NCI-H1436 (cell line): ENCODE data around the gene PLCL1.
"Not testable (repeated sequence)": the region's sequence is repeated elsewhere in the genome, so short reads cannot be mapped to it uniquely, and the experiment has no call there.

Source experiments
- DNase-seq: peaks from one replicate; lab custom pipeline; 2025; lab: John Stamatoyannopoulos, UW

PLCL1 gene

DNA sequence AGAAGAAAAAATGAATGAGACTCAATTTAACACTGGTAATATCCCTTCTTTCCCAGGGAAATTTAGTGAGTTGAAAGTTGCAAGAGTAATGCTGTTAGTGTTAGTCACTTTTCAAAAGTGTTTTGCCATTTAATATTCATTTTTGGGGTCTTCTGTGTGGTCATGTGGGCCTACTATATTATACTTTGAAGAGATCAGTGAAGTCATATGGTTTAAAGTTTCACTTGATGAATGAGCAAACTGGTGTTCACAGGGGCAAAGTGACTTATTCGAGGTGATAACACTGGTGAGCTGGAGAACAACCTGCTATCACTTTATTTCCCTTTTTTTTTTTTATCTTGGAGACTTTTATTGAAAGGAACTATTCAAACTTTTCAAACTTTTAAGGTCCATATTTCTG lies 196.0 kb downstream of the PLCL1 start:
- no peak for DNase-seq

DNA sequence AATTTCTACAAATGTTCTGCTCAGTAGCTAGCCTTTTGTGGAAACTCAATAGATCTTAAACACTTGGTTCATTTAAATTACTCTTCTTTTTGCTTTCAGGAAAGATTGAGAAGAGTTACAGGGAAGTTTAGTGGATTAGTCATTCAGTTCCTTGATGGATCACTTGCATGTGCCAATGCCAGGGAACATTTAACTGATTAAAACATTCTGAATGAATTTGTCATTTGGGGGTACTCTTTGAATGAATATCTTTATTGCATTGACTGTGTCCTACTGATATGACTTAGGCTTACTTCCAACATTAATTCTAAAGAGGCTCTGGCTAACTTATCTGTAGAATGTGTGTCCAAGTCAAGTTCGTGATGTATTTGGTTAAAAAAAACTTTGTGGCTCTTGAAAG lies 199.8 kb downstream of the PLCL1 start:
- DNase-seq: no peak

DNA sequence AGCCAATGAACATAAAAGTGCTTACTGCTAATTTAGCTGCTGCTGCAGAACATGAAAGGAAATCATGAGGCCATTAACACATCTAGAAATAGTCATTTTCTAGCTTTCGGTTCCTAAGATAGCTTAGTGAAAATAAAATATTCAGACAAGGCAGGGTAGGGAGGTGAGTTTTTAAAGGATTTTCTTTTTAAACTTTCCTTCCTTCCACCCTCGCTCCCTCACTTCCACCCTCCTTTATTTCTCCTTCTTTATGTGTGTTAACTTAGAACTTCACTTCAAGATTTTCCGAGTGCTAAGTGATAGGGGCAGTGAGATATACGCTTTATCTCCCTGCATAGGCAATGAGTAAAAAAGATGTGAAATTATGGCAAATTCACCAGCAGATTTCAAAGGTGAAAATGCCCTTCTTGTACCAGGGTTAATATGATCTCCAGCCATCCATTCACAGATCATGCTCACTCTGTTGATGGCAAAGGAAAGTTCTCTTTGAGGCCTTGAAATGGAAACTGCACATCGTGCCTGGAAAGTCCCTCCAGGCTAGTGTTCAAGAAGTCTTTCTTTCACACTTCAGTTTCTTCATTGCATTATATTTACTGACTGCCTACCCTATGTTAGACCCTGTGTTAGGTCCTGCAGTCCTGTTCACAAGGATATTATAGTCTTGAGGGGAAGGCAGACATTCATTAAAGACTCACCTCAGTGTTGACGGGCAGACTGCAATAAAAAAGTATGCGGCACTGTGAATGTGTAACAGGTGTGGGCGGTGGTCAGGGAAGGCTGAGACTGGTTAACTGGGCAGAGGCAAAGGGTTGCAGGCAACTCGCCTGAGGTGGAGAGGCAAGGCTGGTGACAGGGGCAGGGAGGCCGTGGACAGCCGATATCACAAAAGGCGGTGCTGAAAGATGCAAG lies 200.8 kb downstream of the PLCL1 start:
- no peak for DNase-seq

DNA sequence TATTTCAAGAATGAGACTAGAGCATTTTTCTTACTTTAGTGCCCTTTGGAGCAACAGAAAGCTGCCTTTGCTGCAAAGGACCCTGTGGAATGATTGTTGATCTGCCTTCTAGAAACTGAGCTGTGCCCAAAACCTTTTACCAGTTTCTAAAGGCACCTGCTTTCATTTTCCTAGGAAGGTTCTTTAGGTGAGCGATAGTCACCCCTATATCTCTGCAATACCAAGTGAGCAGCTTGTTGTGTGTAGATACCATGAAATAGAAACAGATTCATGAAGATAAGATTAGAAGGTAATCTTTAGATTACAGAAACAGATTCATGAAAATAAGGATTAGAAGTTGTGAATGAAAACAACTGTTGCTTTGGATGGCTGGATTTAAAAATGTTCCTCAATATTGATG lies 202.3 kb downstream of the PLCL1 start:
- no peak for DNase-seq

DNA sequence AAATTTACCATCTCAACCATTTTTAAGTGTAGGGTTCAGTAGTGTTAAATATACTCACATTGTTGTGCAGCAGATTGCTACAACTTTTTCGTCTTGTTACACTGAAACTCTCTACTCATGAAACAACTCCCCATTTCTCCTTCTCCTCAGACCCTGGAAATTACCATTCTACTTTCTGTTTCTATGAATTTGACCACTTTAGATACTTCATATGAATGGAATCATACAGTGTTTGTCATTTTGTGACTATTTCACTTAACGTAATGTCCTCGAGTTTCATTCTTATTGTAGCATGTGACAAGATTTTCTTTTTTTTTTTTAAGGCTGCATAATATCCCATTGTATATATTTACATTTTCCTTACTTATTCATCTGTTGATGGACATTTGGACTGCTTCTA lies 203.8 kb downstream of the PLCL1 start:
- no peak for DNase-seq

DNA sequence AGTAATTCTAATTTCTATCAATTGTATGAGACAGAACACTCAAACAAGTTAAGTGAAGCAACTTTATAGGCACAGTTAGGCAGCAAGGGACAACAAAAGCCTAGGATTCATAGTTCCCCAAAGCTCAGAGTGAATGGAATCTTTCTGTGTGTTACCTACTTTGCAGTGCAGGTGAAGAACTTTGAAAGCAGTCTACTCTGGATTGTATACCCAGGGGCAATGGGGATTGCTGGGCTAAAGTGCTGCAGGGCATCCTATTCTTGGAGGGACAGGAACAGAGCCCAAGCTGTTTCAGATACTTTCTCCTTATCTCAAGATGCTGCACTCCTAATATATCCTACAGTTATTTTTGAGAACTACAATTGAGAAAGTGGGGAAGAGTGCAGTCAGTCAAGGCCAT lies 207.6 kb downstream of the PLCL1 start:
- DNase-seq: no peak

DNA sequence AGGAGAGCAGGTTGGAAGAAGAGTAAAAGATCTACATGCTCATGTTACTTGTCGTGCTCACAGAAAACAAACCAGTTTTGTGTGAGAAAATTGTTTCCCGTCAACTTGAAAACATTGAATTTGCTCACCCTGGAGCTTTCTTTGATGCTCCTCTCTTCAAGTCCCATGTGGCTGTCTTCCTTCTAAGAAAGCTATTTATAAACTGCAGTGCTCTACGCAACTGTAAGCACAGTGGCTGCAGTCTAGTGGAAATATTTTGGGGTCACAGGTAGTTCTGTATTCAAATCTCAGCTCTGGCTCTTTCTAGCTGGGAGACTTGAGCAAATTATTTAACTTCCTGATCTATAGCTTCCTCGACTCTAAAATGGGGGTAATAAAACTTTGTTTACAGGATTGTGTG lies 211.8 kb downstream of the PLCL1 start:
- no peak for DNase-seq

DNA sequence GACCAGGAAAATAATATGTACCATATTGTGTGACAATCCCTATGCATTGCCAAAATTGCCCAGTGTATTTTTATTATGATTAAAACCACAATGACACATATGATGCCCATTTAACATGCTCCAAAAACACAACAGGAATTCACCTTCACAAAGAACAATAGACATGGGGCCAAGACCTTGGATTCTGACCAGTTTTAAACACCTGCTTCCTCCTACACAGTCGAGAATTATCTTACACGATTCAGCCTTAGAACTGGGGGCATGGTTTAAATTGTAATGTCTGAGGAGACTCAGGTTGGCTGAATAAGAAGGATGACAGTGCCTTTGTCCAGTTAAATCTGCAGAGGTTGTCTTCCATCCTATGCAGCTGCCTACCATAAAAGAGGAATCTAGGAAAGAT lies 212.7 kb downstream of the PLCL1 start:
- DNase-seq: no peak

DNA sequence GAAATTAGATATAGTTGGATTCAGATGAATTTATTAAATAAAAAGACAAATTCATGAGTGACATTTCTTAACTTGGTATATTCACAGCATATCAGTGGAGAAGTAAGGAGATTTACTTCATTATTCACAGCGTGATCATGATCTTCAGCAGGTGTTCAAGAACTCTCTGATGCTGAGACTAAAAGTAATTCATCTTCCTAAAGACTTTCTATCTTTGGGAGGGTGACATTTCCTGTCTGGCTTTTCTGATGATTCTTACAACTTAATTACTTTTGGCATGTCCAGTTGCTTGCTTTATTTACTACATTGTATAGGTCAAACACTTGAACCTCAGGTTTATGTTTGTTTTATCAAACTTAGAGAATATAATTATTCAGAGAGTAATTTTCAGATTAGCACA lies 224.6 kb downstream of the PLCL1 start:
- no peak for DNase-seq

DNA sequence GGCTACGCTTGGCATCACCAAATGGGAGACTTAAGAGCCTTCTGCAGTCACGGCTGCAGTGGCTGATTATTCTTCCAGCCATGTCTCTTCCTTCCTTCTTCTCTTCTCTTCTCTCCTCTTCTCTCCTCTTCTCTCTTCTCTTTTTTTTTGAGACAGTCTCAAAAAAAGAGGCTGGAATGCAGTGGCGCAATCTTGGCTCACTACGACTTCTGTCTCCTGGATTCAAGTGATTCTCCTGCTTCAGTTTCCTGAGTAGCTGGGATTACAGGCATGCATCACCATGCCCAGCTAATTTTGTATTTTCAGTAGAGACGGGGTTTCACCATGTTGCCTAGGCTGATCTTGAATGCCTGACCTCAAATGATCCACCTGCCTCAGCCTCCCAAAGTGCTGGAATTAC lies 225.2 kb downstream of the PLCL1 start:
- not testable (repeated sequence) for DNase-seq

DNA sequence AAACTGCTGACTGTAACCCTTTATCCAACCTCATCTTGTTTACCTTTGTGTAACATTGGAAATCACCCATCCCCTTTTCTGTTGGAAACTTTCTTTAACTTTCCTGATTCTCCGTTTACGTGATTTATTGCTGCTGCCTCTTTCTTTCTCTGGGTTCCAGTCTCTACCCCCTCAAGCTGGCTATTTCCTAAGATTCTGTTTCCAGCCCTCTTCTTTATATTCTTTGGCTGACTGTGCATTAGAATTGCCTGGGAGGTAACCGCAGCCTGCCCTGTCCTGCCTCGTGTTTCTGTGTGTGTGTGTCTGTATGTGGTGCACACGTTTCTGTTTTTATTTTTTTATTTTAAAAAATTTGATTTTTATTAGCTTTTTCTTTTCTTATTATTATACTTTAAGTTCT lies 229.2 kb downstream of the PLCL1 start:
- no peak for DNase-seq

DNA sequence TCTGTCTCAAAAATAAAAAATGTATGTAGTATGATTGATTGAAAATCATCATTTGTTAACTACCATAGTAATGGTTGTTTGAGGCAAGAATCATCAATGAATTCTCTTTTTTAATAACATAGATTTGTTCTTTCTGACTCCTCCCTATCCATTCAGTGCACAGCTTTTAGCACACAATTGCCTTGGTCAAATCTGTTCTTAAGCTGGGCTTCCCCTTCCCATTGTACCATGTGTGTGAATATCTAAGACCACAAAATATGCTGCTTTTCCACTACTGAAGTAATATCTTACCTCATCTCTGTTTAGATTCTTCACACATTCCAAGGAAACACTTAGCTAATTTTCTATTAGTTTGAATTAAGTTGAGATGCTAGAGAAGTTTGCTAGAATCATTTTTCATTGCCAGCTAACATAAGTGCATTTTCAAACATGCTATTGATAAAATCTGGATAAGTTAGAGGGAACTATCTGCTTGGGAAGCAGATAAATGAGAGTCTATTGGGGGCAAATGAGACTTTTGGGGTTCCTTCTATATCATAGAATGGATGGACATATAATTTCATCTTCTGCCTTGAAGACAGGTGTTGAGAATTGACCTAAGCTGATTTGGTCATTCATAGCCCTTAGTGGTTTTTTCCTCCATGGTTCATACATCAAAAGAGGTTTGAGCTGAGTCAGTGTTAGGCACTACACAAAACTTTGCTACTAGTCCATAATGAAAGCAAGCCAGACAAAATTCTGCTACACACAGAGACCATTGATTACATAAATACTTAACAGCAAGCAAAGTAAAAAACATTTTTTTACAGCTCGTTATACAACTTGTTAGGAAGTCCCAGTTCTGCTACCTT lies 231.9 kb downstream of the PLCL1 start:
- DNase-seq: no peak

DNA sequence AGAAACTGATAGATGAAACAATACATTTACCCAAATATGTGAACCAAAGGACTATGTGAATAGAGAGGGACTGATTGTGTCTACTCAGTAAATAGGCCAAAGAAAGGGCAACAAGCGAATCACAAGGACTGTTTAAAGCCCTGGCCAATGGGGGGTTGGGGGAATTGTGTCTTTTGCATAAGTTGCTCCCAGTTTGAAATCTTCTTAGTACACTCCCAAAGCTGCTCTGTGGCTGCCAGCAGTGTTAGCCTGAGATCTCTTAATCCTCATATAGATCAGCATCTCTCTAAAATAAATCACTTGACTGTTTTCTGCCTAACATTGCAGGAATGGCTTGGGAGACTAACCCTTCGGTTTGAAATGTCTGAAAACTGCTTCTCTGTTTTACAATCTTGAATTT lies 236.4 kb downstream of the PLCL1 start:
- DNase-seq: no peak

DNA sequence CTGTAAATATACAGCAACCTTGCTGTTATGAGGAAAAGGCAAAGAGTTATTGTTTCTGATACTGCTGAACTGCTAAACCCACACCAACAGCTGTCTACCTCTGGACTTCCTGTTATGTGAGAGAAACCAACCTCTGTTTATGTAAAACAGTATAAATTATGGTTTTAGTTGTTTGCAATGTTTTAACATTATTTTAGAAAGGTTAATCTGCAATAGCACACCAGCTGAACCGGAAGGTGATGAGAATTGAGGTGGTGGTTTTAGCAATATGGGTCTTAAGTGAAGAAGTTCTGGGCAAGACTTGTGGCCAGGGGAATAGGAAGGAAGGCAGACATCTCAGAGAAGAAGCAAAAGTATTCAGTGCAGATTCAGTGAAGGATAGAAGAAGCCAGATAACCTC lies 237.8 kb downstream of the PLCL1 start:
- no peak for DNase-seq

DNA sequence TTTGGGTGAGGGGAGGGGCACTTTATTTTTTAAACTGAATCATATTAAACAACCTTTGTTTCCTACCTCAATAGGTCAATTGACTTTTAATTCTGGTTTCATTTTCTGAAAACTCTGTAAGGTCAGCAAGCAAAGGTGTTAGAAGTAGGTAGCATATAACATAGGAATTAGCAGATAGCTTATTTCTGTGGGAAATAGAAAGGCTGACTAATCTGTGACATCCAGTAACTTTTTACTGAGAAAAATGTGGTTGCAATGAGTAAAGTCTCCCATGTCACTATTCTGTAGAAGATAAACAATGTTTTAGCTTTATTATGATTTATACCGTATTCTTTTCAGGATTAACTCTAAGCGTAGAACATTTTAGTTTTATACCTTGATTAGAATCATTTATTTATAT lies 240.4 kb downstream of the PLCL1 start:
- DNase-seq: no peak

DNA sequence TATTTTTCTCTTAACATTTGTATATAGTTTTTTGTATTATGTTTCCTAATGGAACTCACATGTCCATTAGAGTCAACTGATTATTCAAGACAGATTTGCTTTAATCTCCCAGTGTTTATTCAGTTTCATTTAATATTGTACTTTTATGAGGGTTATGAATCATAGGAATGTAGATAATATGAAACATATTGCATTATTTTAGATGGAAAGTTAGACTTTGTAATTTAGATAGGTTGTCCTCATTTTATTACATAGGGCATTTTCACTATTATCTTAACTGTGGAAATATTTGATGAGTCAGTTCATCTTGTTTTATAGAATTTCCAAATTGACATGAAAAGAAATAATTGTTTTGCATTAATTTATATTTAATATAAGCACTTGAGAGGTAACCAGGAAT lies 240.8 kb downstream of the PLCL1 start:
- no peak for DNase-seq

DNA sequence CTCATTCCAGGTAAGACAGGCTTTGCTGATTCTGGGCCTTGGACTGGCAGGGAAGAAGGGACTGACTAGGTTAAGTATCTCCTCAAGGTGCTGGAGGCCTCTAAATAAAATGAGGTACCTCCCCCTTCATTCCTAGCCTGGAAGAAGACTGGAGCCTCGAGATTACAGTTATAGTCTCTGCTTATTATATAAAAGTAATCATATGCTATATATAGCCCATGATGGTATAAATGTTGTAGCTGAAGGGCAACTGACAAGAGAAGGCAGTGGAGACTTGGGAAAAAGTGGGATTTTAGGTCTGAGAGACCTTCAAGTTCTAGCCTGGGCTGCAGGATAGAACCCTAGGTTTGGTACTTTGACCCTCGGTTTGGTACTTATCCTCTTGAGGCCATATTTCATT lies 248.3 kb downstream of the PLCL1 start:
- no peak for DNase-seq

DNA sequence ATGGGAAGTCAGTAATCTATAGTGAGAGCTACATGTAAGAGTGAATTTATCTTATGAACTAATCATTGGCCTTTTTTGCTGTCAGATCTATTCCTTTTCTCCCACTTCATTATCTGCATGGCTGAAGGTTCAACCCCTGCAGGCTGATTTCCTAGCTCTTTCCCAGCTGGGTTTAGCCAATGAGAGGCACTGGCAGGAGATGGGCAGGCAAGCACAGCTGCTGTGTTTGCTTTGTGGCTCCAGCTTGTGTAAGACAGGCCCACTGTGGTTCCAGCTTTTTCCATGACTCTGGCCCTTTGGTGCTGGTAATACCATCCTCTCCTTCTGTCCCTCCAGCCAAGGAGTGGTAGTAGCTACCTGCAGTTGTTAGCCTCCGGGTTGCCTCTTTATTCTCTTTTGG lies 248.8 kb downstream of the PLCL1 start:
- DNase-seq: no peak

DNA sequence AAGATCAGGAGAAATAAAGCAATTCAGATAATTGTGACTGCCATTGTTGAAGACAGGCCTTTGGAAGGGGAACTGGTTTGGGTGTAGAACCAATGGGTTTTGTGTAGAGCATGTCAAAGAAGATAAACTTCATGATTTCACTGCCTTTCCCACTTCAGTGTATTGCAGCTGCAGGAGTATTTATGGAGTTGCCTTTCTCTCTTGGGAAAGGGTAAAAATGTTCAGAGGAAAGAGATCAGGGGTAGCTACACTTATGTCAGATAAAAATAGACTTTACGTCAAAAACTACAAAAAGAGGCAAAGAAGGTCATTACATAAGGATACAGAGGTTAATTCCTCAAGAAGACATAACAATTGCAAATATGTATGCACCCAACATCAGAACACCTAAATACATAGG lies 249.4 kb downstream of the PLCL1 start:
- no peak for DNase-seq

DNA sequence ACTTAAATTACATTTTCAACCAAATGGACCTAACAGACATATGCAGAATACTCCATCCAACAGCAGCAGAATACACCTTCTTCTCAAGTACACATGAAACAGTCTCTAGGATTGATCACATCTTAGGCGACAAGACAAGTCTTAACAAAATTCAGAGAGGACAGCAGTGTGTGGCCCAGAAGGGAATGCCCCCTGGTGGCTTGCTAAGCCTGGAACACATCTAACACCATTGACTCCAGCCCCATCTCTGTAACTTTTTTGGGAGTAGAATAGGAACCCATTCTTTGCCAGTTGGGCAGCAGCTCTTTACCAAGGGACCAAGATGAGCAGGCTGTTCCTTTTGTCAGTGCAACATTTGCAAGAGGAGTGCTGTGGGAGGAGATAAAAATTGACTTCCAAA lies 249.9 kb downstream of the PLCL1 start:
- no peak for DNase-seq

DNA sequence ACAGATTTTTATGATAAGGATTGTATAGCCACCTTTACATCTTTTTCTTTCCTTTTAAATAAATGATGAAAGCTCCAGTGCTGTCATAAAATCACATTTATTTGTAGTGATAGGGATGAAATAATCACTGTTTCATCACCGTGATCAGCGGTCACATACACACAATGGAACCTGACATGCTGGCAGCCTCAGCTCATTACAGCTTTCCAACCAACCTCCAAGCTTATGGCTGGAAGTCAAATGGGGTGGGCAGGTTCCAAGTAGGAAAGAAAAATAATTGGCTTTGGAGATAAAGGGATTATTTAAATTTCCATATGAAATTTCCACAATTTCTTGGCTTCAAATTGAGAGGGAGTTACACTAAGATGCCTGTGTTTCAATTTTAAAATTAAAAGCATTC lies 251.3 kb downstream of the PLCL1 start:
- DNase-seq: no peak

DNA sequence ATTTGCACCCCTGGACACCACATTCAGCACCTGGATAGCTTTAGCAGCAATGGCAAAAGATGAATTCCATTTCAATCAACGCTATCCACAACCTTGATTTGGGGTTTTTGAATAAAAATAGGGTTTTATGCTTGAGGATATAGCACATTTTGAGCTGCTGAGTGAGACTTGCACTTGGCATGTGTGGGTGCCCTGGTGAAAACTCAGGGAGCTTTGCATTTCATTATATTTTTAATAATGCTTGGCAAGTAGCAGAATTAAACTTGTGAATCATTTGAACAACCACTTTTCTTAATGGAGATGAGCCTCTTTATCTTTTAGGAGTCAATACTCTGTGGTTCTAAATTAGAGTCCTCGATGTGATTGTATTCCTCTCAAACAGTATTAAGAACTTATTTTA lies 252.4 kb downstream of the PLCL1 start:
- DNase-seq: no peak

DNA sequence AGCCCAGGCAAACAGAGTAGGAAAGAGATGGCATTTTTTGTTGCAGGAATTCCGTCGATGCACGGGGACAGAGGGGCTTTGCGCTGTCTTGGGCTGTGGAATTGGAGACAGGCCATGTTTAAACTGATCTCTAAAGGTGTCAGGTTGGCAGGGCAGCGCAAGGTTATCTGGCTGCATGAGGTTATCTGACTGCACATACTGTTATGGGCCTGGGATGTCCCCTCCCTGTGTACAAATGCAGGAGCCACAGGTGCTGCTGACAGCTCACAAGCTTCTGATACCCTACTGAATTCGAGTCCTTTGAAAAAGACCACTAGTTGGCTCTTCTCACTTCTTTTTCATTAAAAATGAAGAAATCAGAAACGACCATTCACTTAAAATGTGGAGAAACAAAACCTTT lies 255.4 kb downstream of the PLCL1 start:
- no peak for DNase-seq
